GM12874 (cell line): ENCODE results near the gene SPRY4.

Experiments used
- TF ChIP-seq, protein P1 (sequence below): IDR thresholded peaks from 2 replicates; pipeline ENCODE4 v1.5.1; 2011; ENCODE audit warnings: low read depth, mild to moderate bottlenecking, control low read depth, low read length, moderate library complexity; ENCODE audit not compliant: insufficient read depth

The SPRY4 gene

GRCh38 chr5:142317173-142317572, 7.6 kb downstream of the SPRY4 start:
- TF ChIP-seq, protein P1, sequence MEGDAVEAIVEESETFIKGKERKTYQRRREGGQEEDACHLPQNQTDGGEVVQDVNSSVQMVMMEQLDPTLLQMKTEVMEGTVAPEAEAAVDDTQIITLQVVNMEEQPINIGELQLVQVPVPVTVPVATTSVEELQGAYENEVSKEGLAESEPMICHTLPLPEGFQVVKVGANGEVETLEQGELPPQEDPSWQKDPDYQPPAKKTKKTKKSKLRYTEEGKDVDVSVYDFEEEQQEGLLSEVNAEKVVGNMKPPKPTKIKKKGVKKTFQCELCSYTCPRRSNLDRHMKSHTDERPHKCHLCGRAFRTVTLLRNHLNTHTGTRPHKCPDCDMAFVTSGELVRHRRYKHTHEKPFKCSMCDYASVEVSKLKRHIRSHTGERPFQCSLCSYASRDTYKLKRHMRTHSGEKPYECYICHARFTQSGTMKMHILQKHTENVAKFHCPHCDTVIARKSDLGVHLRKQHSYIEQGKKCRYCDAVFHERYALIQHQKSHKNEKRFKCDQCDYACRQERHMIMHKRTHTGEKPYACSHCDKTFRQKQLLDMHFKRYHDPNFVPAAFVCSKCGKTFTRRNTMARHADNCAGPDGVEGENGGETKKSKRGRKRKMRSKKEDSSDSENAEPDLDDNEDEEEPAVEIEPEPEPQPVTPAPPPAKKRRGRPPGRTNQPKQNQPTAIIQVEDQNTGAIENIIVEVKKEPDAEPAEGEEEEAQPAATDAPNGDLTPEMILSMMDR: no peak

DNA sequence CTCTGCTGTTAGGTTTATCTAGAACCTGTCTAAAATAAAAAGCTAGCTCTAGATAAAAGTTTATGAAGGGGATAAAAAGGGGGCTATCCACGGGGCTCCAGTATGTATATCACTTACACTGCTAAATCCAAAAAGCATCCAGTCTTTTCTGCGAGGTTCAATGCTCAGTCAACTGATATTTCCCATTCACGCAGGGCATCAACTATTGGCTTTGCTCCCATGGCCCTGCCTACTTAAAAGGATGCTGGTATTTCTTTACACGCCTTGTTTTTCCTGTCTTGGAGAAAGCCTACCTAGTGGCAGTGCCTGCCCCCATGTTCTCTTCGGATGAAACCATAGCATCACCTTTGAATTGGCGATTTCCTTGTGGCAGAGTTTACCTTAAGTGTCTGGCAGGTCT, 8.1 kb downstream of the SPRY4 start:
- TF ChIP-seq, protein P1: no peak

DNA sequence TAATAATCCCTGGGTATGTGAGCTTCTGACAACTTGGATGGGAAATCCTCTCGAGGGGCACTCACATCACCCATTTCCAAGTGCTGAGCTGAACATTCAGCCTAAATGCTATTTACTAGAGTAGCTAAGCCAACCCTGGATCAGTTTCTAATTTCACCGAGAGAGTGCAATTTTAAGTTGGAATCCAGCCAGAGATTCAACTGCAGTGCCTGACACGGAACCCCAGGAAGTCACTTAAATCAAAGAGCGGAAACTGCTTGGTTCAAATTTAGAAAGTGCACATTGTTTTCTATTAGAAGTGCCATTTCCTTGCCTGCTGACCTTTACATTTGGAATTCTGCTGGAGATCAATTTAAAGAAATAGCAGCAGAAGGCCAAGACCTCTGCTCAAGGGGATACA, 8.8 kb downstream of the SPRY4 start:
- TF ChIP-seq, protein P1: no peak

DNA sequence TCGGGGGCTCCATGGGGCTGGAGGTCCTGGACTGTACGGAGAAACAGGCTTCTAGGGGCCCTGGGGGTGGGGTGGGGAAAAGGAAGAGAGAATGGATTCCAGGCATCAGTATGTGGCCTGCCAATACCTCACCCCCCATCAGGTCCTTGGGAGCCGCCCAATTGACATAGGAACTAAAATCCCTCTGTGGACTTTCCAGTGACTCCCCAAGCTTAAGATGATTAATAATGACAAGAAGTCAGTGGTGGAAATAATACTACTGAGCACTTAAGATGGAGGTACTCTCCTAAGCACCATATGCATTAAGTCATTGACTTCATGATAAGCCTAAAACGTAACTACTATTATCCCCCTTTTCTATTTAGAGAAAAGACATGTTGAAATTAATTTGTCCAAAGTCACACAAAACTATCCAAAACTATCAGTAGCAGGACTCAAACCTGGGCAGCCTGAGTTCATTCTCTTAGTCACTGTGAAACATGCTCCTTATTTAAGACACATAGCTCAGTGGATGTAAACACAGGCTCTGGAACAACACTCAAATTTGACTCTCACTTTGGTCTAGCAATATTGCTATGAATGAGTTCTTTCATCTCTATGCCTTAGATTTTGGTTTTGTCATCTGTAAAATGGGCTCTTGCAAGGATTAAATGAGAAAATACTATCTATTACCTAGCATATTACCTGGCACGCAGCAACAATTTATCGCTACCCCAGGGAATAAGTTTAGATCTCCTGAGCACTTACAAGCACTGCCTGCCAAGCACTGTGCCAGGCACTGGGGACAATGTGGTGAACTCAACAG, 9.5 kb downstream of the SPRY4 start:
- TF ChIP-seq, protein P1: no peak

GRCh38 chr5:142314606-142315005, 10.2 kb downstream of the SPRY4 start:
- TF ChIP-seq, protein P1: no peak

GRCh38 chr5:142314109-142314508, 10.7 kb downstream of the SPRY4 start:
- TF ChIP-seq, protein P1: no peak

DNA sequence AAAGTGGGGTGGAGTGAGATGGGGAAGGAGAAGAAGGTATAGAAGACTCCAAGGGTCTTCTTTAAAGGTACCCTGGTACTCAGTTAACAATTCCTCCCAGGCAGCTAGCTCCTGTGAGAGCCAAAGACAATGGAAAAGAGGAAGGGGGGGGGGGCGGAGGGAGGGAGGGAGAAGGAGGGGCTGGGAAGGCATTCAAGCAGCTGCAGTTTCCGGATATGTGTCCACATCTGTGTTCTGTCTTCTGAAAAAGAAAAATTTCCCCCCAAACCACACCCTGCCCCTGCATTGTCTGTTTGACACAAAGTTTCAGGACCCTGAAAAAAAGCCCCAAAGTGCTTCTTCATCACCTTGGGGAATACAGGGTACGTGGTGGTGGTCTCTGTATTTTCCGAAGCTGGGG, 11.1 kb downstream of the SPRY4 start:
- TF ChIP-seq, protein P1: no peak
